Ishikawa (cell line): ENCODE data around the gene TNRC6A.

Experiments
- CEBPB ChIP-seq: IDR thresholded peaks from 2 replicates; pipeline ENCODE4 v1.6.1; 2012
- CREB1 ChIP-seq: IDR thresholded peaks from 2 replicates; pipeline ENCODE4 v1.6.1; 2012; ENCODE audit warnings: low read depth
- EGR1 ChIP-seq: IDR thresholded peaks from 2 replicates; pipeline ENCODE4 v1.6.1; 2012
- EP300 ChIP-seq: IDR thresholded peaks from 2 replicates; pipeline ENCODE4 v1.6.1; 2012; ENCODE audit warnings: borderline replicate concordance
- FOXM1 ChIP-seq: IDR thresholded peaks from 2 replicates; pipeline ENCODE4 v1.6.1; 2012; ENCODE audit warnings: low read depth, borderline replicate concordance
- MAX ChIP-seq: IDR thresholded peaks from 2 replicates; pipeline ENCODE4 v1.6.1; 2012
- NFIC ChIP-seq: IDR thresholded peaks from 2 replicates; pipeline ENCODE4 v1.6.1; 2012
- RAD21 ChIP-seq: IDR thresholded peaks from 2 replicates; pipeline ENCODE4 v1.6.1; 2012; ENCODE audit warnings: low read depth
- REST ChIP-seq: IDR thresholded peaks from 2 replicates; pipeline ENCODE4 v1.6.1; 2012; ENCODE audit warnings: low read depth, mild to moderate bottlenecking
- TAF1 ChIP-seq: IDR thresholded peaks from 2 replicates; pipeline ENCODE4 v1.6.1; 2012; ENCODE audit warnings: low read depth, mild to moderate bottlenecking
- TCF12 ChIP-seq: IDR thresholded peaks from 2 replicates; pipeline ENCODE4 v1.6.1; 2012; ENCODE audit warnings: low read depth
- TEAD4 ChIP-seq: IDR thresholded peaks from 2 replicates; pipeline ENCODE4 v1.6.1; 2012
- USF1 ChIP-seq: IDR thresholded peaks from 2 replicates; pipeline ENCODE4 v1.6.1; 2012
- YY1 ChIP-seq: IDR thresholded peaks from 2 replicates; pipeline ENCODE4 v1.6.1; 2012; ENCODE audit warnings: low read depth
- ZBTB7A ChIP-seq: IDR thresholded peaks from 2 replicates; pipeline ENCODE4 v1.6.1; 2012; ENCODE audit warnings: low read depth

TNRC6A gene

DNA sequence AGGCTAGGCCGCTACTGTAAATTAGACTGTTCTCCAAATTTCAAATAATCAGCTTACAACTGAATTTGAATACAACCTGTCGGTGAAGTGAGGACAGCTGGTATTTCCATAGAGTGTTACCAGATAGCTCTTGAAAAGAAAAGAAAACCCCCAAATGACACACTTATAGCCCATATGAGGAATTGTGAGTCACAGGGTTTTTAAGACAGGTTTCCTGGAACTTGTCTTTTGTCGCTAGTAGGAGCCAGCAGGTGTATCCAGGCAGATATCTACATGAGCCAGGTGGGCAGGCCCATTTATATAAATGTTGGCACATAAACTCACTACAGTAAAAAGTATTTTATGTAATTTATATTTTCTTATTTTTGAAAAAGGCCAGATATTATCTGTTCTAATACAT lies 24.0 kb downstream of the TNRC6A start:
- TF ChIP-seq USF1 (no peak), MAX (no peak), ZBTB7A (no peak), REST (no peak), CREB1 (no peak), EGR1 (no peak), TEAD4 (no peak), YY1 (no peak), FOXM1 (no peak), RAD21 (no peak), TAF1 (no peak), EP300 (no peak), NFIC (no peak), CEBPB (no peak)

DNA sequence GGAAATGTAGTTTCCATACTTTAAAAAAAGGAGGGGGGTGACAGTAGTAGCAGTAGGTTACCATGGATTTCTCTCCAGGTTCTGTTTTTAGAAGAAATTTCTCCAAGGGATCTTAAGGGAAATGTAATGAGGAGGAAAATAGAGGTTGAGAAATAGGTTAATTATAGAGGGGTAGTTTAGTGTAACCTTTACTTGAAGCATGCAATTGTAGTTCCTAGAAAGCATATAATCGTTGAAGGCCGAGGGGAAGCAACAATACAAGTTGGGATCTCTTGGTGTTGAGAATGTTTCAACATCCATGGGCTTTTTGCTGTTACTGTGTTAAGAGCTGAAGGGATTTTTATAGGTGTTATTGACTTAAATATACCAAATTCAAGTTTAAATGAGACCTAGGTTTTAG lies 25.1 kb downstream of the TNRC6A start:
- no peak for TF ChIP-seq CEBPB
- TF ChIP-seq FOXM1, result no peak
- TF ChIP-seq YY1, result no peak

DNA sequence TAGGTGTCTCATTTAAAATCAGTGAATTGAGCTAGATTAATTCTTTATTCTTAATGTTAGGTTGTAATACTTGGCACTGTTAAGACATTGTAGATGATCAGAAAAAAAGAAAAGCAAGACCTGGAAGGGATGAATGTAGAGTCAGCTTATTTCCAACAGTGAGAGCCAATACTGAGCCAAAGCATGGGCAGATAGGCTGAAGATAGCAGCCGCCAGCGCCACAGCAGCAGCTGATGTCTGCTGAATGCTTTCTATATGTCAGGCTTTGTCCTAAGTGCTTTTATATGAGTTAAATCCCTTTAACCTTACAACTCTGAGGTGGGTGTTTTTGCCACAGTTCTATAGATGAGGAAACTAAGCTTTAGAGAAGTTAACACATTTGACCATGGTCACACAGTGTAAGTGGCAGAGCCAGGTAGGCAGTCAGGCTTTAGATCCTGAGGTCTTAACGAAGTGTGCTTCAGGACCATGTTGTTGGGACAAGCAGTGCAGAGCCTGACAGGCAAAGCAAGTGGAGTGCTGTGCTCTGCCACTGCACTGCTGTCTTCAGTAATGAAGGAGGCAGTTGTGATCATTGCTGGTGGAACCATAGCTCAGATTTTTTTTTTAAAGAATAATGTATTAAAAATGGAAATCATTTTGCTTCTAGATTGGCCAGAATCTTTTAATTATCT lies 25.9 kb downstream of the TNRC6A start:
- TF ChIP-seq YY1 (no peak), MAX (no peak), TEAD4 (no peak), CEBPB (no peak), TCF12 (no peak), CREB1 (no peak)

GRCh38 chr16:24758373-24758772 lies 28.9 kb downstream of the TNRC6A start:
- TF ChIP-seq TEAD4, result no peak
- no peak for TF ChIP-seq RAD21
- TF ChIP-seq EP300, result no peak

GRCh38 chr16:24759006-24759405 lies 29.6 kb downstream of the TNRC6A start:
- TF ChIP-seq ZBTB7A (no peak), EGR1 (no peak), TCF12 (no peak)

- TF ChIP-seq EP300 (no peak), USF1 (no peak), MAX (no peak), RAD21 (no peak), CEBPB (no peak), FOXM1 (no peak), REST (no peak), CREB1 (no peak), YY1 (no peak)
These were observed 32.1 kb downstream of the TNRC6A start for GRCh38 chr16:24761526-24761925.

GRCh38 chr16:24764916-24765315 lies 35.5 kb downstream of the TNRC6A start:
- no peak for TF ChIP-seq MAX
- TF ChIP-seq CREB1, result no peak
- no peak for TF ChIP-seq EGR1
- no peak for TF ChIP-seq REST
- no peak for TF ChIP-seq USF1
- no peak for TF ChIP-seq CEBPB
- no peak for TF ChIP-seq RAD21
- TF ChIP-seq FOXM1, result no peak
- TF ChIP-seq NFIC, result no peak
- TF ChIP-seq TEAD4, result no peak
